SHP77 (cell line): Measurements from ENCODE around the gene IGHMBP2.

Experiments
- DNase-seq, 2 experiments: peaks; one replicate each; lab custom pipeline; 2025; lab: John Stamatoyannopoulos, UW

The IGHMBP2 gene

GRCh38 chr11:68890490-68891231 lies 13.0 kb upstream of the IGHMBP2 start:
- DNase-seq: peak in 1 of 2 experiments; percentile 47

GRCh38 chr11:68891351-68891948 lies 12.2 kb upstream of the IGHMBP2 start:
- DNase-seq: no peak

- DNase-seq: no peak
These were observed 11.1 kb upstream of the IGHMBP2 start for GRCh38 chr11:68892576-68892975.

GRCh38 chr11:68893282-68893681 lies 10.4 kb upstream of the IGHMBP2 start:
- DNase-seq: no peak

- DNase-seq: no peak
These were observed 7.3 kb upstream of the IGHMBP2 start for GRCh38 chr11:68896171-68896959.

- no peak for DNase-seq
These were observed 6.2 kb upstream of the IGHMBP2 start for GRCh38 chr11:68897441-68897840.

GRCh38 chr11:68900835-68901381 lies 2.8 kb upstream of the IGHMBP2 start:
- DNase-seq: no peak

- DNase-seq: no peak
These were observed 657 bp downstream of the IGHMBP2 start for GRCh38 chr11:68904248-68904847.

- no peak for DNase-seq
These were observed 2.0 kb downstream of the IGHMBP2 start for GRCh38 chr11:68905421-68906360.

- DNase-seq: no peak
These were observed 4.6 kb downstream of the IGHMBP2 start for GRCh38 chr11:68908273-68908672.

GRCh38 chr11:68910965-68911364 lies 7.3 kb downstream of the IGHMBP2 start:
- no peak for DNase-seq

GRCh38 chr11:68911731-68912130 lies 8.0 kb downstream of the IGHMBP2 start:
- DNase-seq: no peak

GRCh38 chr11:68912254-68912653 lies 8.6 kb downstream of the IGHMBP2 start:
- no peak for DNase-seq

- DNase-seq: no peak
These were observed 9.5 kb downstream of the IGHMBP2 start for GRCh38 chr11:68913188-68913587.

GRCh38 chr11:68914761-68915160 lies 11.1 kb downstream of the IGHMBP2 start:
- DNase-seq: no peak

- no peak for DNase-seq
These were observed 12.7 kb downstream of the IGHMBP2 start for GRCh38 chr11:68916439-68916838.

GRCh38 chr11:68923614-68924013 lies 19.9 kb downstream of the IGHMBP2 start:
- DNase-seq: no peak

GRCh38 chr11:68924073-68924925 lies 20.6 kb downstream of the IGHMBP2 start:
- no peak for DNase-seq

- no peak for DNase-seq
These were observed 21.9 kb downstream of the IGHMBP2 start for GRCh38 chr11:68925611-68926010.
